GM23338 (cell line): ENCODE measurements around the gene C16orf78.

Source experiments
- CREB1 ChIP-seq: fragments of 250-450 bp; sonication (Bioruptor Pico); IDR thresholded peaks from 2 replicates; pipeline ENCODE4 v1.5.0; 2020; ENCODE audit warnings: low read depth, mild to moderate bottlenecking, moderate library complexity
- ETS1 ChIP-seq: IDR thresholded peaks from 2 replicates; pipeline ENCODE4 v1.6.1; 2016; ENCODE audit warnings: antibody characterized with exemption
- EZH2 ChIP-seq: fragments of 200-600 bp; sonication (generic); IDR thresholded peaks from one replicate; pipeline ENCODE4 v1.8.0; 2017; ENCODE audit warnings: antibody characterized with exemption, mild to moderate bottlenecking, low read depth; ENCODE audit not compliant: unreplicated experiment
- EZH2phosphoT487 ChIP-seq: fragments of 200-600 bp; sonication (generic); IDR thresholded peaks from one replicate; pipeline ENCODE4 v1.8.1; 2018; ENCODE audit warnings: antibody characterized with exemption; ENCODE audit not compliant: unreplicated experiment
- JUNB ChIP-seq: IDR thresholded peaks from one replicate; pipeline ENCODE4 v1.6.1; 2016; ENCODE audit warnings: antibody characterized with exemption; ENCODE audit not compliant: unreplicated experiment
- POLR2AphosphoS5 ChIP-seq: IDR thresholded peaks from 2 replicates; pipeline ENCODE4 v1.6.1; 2016; ENCODE audit warnings: antibody characterized with exemption, low read depth
- REST ChIP-seq: IDR thresholded peaks from one replicate; pipeline ENCODE4 v1.6.1; 2018; ENCODE audit warnings: antibody characterized with exemption; ENCODE audit not compliant: unreplicated experiment
- TF ChIP-seq, protein P1 (sequence below), 2 experiments: fragments of 200-600 bp in 1 of 2; sonication (generic) in 1 of 2; conservative IDR thresholded peaks; 2 replicates each; pipeline versions ENCODE4 v1.5.1 to v1.6.1; 2016 to 2017; ENCODE audit warnings: antibody characterized with exemption in 2 of 2, low read depth in 2 of 2, mild to moderate bottlenecking in 2 of 2, moderate library complexity in 1 of 2

DNA sequence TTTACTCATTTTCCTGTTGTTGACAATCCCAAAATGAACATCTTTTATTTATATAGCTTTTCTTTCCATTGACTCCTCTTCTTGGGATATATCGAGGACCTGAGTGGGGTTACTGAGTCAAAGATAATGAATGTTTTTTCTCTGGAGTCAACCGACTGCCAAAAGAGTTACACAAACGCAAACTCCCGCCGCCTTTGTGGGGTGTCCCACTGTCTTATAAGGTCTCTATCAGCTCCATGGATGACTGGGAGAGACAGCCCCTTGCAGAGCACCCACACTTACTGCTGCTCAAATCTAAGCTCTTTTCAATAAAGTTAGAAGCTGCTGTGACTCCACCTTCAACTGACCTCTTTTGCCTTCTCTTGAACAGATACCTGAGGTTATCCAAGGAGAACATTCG is 25.2 kb downstream of the C16orf78 start:
- TF ChIP-seq, protein P1, sequence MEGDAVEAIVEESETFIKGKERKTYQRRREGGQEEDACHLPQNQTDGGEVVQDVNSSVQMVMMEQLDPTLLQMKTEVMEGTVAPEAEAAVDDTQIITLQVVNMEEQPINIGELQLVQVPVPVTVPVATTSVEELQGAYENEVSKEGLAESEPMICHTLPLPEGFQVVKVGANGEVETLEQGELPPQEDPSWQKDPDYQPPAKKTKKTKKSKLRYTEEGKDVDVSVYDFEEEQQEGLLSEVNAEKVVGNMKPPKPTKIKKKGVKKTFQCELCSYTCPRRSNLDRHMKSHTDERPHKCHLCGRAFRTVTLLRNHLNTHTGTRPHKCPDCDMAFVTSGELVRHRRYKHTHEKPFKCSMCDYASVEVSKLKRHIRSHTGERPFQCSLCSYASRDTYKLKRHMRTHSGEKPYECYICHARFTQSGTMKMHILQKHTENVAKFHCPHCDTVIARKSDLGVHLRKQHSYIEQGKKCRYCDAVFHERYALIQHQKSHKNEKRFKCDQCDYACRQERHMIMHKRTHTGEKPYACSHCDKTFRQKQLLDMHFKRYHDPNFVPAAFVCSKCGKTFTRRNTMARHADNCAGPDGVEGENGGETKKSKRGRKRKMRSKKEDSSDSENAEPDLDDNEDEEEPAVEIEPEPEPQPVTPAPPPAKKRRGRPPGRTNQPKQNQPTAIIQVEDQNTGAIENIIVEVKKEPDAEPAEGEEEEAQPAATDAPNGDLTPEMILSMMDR (conservative IDR thresholded peaks at IDR 0.05; ENCODE audit: low read depth in 2 of 2) = no peak
- TF ChIP-seq REST (no peak), POLR2AphosphoS5 (no peak), JUNB (no peak), ETS1 (no peak), EZH2 (no peak), CREB1 (CRISPR knock-in tag) (no peak), EZH2phosphoT487 (no peak)
